ENCODE measurements around the gene PNMA8B. TPM values are rescaled to one million over a fixed set of nuclear protein-coding genes. Genes with fewer than 3 reads are reported as not detected.

PNMA8B gene
- total and polyA plus RNA-seq, 12 donors = 7.6 to 63.4 (median 29.3) TPM

- no peaks in the 10 kb centered on the region for H3K9me3 ChIP-seq (replicated peaks in 1 of 3)
- TF ChIP-seq POLR2A (IDR thresholded peaks at IDR 0.05) (no peak), CTCF (IDR thresholded peaks at IDR 0.05) (no peak)
- H3K36me3 ChIP-seq (replicated peaks in 1 of 2) = no peaks in the 10 kb centered on the region
- H3K4me1 ChIP-seq (replicated peaks in 1 of 2) = peaks cover 30 to 35% of the 10 kb centered on the region in 2 donors
- 53 to 61% (median 57%) methylated on average over 10 to 11 of the region's 11 CpGs for WGBS, 4 donors
- no peak overlapping the region for H3K4me3 ChIP-seq
- DNase-seq = peak in 1 of 7 donors; percentile 39
- H3K27ac ChIP-seq = no peak overlapping the region
- no peaks in the 10 kb centered on the region for H3K27me3 ChIP-seq
- intact Hi-C loops (cut with DNase I) = loop anchor here (2.0 to 10.0 kb wide), 2 partner anchors 86 to 204 kb away; no protein-coding TSS in a partner anchor
Measured at GRCh38 chr19:46488551-46488950, 7.1 kb downstream of the PNMA8B start.

- H3K36me3 ChIP-seq (replicated peaks in 1 of 2) = no peaks in the 10 kb centered on the region
- H3K27me3 ChIP-seq = no peaks in the 10 kb centered on the region
- H3K9me3 ChIP-seq (replicated peaks in 1 of 3) = no peaks in the 10 kb centered on the region
- H3K27ac ChIP-seq = no peak overlapping the region
- intact Hi-C loops (cut with DNase I) = loop anchor here (2.0 to 10.0 kb wide), 3 partner anchors 85 to 203 kb away; no protein-coding TSS in a partner anchor
- no peak for TF ChIP-seq POLR2A (IDR thresholded peaks at IDR 0.05)
- peak; percentile 88 to 99 (median 98) for TF ChIP-seq CTCF (IDR thresholded peaks at IDR 0.05)
- peak overlapping the region in 2 of 4 donors; percentile 41 to 42 for H3K4me3 ChIP-seq
- WGBS, 4 donors = 6 to 19% (median 8%) methylated on average over 11 to 38 of the region's 38 CpGs
- H3K4me1 ChIP-seq (replicated peaks in 1 of 2) = peaks cover 24 to 29% of the 10 kb centered on the region in 2 donors
- DNase-seq = peak; percentile 75 to 90 (median 85)
Measured at GRCh38 chr19:46487802-46488445, 7.7 kb downstream of the PNMA8B start.

GRCh38 chr19:46487178-46487801, 8.4 kb downstream of the PNMA8B start:
- no peak overlapping the region for H3K27ac ChIP-seq
- DNase-seq = peak in 1 of 7 donors; percentile 43

More at GRCh38 chr19:46487178-46487801, 8.4 kb downstream of the PNMA8B start:
- H3K36me3 ChIP-seq (replicated peaks in 1 of 2) = no peaks in the 10 kb centered on the region
- no peak for TF ChIP-seq CTCF (IDR thresholded peaks at IDR 0.05)
- TF ChIP-seq POLR2A (IDR thresholded peaks at IDR 0.05) = no peak
- no peaks in the 10 kb centered on the region for H3K9me3 ChIP-seq (replicated peaks in 1 of 3)
- peak overlapping the region in 2 of 4 donors; percentile 41 to 42 for H3K4me3 ChIP-seq
- intact Hi-C loops (cut with DNase I) = loop anchor here (2.0 to 10.0 kb wide), 2 partner anchors 90 to 202 kb away; no protein-coding TSS in a partner anchor
- peaks cover 17 to 24% of the 10 kb centered on the region in 2 donors for H3K4me1 ChIP-seq (replicated peaks in 1 of 2)
- 10 to 40% (median 25%) methylated on average over 5 to 19 of the region's 19 CpGs for WGBS, 4 donors
- no peaks in the 10 kb centered on the region for H3K27me3 ChIP-seq
